Sigmoid colon (tissue), 7 donors: ENCODE data around the gene ERCC6L2. TPM values are rescaled to one million over a fixed set of nuclear protein-coding genes. Genes with fewer than 3 reads are reported as not detected.

Source experiments
- DNase-seq: peaks from one replicate; pipeline ENCODE4 v3.0.0-alpha.2; 2019
- H3K27ac ChIP-seq, 4 donors: fragments of 200-600 bp; sonication (generic); one replicate each; pipeline ENCODE4 v1.5.1; 2016 to 2019; ENCODE audit warnings: mild to moderate bottlenecking in 1 of 4
- H3K27me3 ChIP-seq, 3 donors: fragments of 200-600 bp; sonication (generic); one replicate each; pipeline ENCODE4 v1.5.1; 2019; ENCODE audit warnings: mild to moderate bottlenecking in 1 of 3
- H3K36me3 ChIP-seq, 4 donors: fragments of 200-600 bp; sonication (generic); one replicate each; pipeline ENCODE4 v1.5.1; 2016 to 2019
- H3K4me1 ChIP-seq, 4 donors: fragments of 200-600 bp; sonication (generic); one replicate each; pipeline ENCODE4 v1.5.1; 2017 to 2019
- H3K4me3 ChIP-seq, 4 donors: fragments of 200-600 bp; sonication (generic); one replicate each; pipeline ENCODE4 v1.5.1; 2017 to 2019; ENCODE audit warnings: mild to moderate bottlenecking in 2 of 4, moderate library complexity in 1 of 4
- H3K9me3 ChIP-seq, 4 donors: fragments of 200-600 bp in 3 of 4; sonication (generic) in 3 of 4; one replicate each; pipeline versions ENCODE4 v1.5.1 to v1.6.1; 2013 to 2019
- CTCF ChIP-seq, 4 experiments: fragments of 450-650 bp in 3 of 4; fragments of 200-600 bp in 1 of 4; IDR thresholded peaks; one replicate each; pipeline ENCODE4 v1.5.1; 2016 to 2019; ENCODE audit warnings: antibody characterized with exemption in 4 of 4, mild to moderate bottlenecking in 3 of 4, moderate library complexity in 2 of 4
- EP300 ChIP-seq, 4 donors: sonication (generic); formaldehyde crosslinking; IDR thresholded peaks; one replicate each; pipeline ENCODE4 v1.6.1; 2017; ENCODE audit warnings: antibody characterized with exemption in 4 of 4
- POLR2A ChIP-seq, 2 donors: fragments of 450-650 bp; IDR thresholded peaks; one replicate each; pipeline ENCODE4 v1.6.1; 2016; ENCODE audit warnings: antibody characterized with exemption in 2 of 2, mild to moderate bottlenecking in 2 of 2, moderate library complexity in 2 of 2
- POLR2AphosphoS5 ChIP-seq, 4 donors: sonication (generic); formaldehyde crosslinking; IDR thresholded peaks; one replicate each; pipeline ENCODE4 v1.6.1; 2017; ENCODE audit warnings: antibody characterized with exemption in 4 of 4
- WGBS, 2 donors: extraction: QIAGEN DNeasy Blood & Tissue Kit; methylation state at CpG; one replicate each; pipeline ENCODE4 v1.1.7; 2013; 5-methylcytosine and 5-hydroxymethylcytosine counted together
- intact Hi-C: fragments of 100-400 bp; cut with DNase I; formaldehyde crosslinking; loops from one replicate; pipeline ENCODE4 v1.15.1; 2023
- polyA plus RNA-seq, 3 donors: library from polyadenylated mRNA; stranded (reverse); fragments of 200-250 nt; gene quantifications; one replicate each; pipeline ENCODE4 v1.2.3, GENCODE V29; 2013
- total RNA-seq, 4 donors: library from RNA; depleted of rRNA; stranded (reverse); fragments of >200 nt; gene quantifications; one replicate each; pipeline ENCODE4 v1.1.0, GENCODE V29; 2016
- donor health status: healthy with polysubstance abuse.
- donor health status: Bipolar disorder and iron deficiency.
- donor health status: healthy.

The ERCC6L2 gene
- total and polyA plus RNA-seq, 7 donors = 4.2 to 130 (median 69.2) TPM

DNA sequence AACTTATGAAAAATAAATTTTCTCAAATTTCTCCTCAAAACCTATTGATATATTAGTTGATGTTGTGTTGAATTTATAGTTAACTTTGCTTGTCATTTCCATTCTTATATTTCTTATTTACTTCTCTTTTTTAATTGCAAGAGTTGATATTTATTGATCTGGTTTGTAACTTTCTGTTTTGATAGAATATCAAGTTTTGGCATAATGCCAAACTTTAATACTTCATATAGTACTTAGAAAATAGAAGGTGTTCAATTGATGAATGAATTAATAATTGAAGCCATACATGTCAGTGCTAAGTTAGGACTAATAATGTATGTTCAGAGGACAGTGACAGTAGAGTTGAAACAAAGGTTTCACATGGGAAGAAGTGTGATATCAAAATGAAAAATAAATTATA lies 27.9 kb downstream of the ERCC6L2 start:
- no peak overlapping the region for H3K27ac ChIP-seq
- no peaks in the 10 kb centered on the region for H3K9me3 ChIP-seq
- no peaks in the 10 kb centered on the region for H3K36me3 ChIP-seq
- intact Hi-C loops = no loop called here
- TF ChIP-seq CTCF (IDR thresholded peaks at IDR 0.05) (no peak), EP300 (IDR thresholded peaks at IDR 0.05) (no peak), POLR2A (IDR thresholded peaks at IDR 0.05) (no peak), POLR2AphosphoS5 (IDR thresholded peaks at IDR 0.05) (no peak)
- H3K4me1 ChIP-seq = peaks cover 0 to 7% (median 3%) of the 10 kb centered on the region in 4 donors
- DNase-seq = no peak
- H3K27me3 ChIP-seq = no peaks in the 10 kb centered on the region
- no peak overlapping the region for H3K4me3 ChIP-seq

DNA sequence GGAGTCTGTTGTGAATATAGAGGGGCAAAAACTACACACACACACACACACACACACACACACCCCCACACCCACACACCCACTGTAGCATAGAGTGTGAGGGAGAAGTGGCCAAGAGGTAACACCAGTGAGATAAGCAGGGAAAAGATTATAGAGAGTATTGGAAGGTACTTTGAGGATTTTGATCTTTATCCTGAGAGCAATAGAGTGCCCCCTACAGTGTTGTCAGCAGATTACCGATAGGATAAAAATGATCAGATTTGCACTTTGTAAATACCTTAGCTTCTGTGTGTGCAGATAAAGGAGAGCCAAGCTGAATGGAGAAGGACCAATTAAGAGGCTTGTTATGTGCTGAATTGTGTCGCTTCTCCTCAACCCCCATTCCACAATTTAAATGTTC lies 32.3 kb downstream of the ERCC6L2 start:
- no peak for DNase-seq
- intact Hi-C loops = no loop called here
- Histone ChIP-seq H3K27me3 (no peaks in the 10 kb centered on the region), H3K9me3 (no peaks in the 10 kb centered on the region), H3K36me3 (no peaks in the 10 kb centered on the region), H3K4me3 (no peak overlapping the region), H3K4me1 (no peaks in the 10 kb centered on the region), H3K27ac (no peak overlapping the region)
- WGBS, 2 donors = 71 to 87% methylated on average over 2 of the region's 2 CpGs
- TF ChIP-seq POLR2A (IDR thresholded peaks at IDR 0.05) = no peak
- no peak for TF ChIP-seq POLR2AphosphoS5 (IDR thresholded peaks at IDR 0.05)

DNA sequence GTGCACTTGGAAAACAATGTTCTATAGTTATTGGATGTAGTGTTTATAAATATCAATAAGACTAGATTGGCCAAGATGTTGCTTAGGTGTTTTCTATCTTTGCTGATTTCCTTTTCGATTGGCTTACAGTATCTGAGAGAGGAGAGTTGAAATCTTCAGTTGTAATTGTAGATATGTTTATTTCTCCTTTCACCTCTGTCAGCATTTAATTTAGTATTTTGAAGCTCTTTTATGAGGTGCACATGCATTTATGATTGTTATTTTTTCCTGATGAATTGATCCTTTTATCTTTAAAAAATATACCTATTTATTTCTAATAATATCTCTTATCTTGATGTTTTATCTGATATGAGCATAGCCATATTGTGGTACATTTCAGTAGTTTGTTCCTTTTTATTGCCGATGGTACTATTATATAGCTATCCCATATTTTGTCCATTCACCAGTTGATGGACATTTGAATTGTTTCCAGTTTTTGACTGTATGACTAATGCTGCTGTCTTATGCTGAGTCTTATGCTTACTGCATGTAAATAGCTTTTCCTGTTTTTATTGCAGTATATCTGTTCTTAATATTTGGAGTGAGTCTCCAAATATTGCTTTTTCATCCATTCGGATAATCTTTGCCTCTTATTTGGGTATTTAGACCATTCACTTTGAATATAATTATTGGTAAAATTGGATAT lies 34.7 kb downstream of the ERCC6L2 start:
- intact Hi-C loops = no loop called here
- TF ChIP-seq CTCF (IDR thresholded peaks at IDR 0.05) (no peak), EP300 (IDR thresholded peaks at IDR 0.05) (no peak), POLR2AphosphoS5 (IDR thresholded peaks at IDR 0.05) (no peak), POLR2A (IDR thresholded peaks at IDR 0.05) (no peak)
- 97 to 98% methylated on average over 3 of the region's 3 CpGs for WGBS, 2 donors

GRCh38 chr9:95910770-95911340 lies 35.4 kb downstream of the ERCC6L2 start:
- DNase-seq = no peak
- H3K36me3 ChIP-seq = peaks cover 0 to 5% (median 0%) of the 10 kb centered on the region in 4 donors
- H3K4me1 ChIP-seq = no peaks in the 10 kb centered on the region
- no peak overlapping the region for H3K27ac ChIP-seq
- H3K4me3 ChIP-seq = no peak overlapping the region
- TF ChIP-seq POLR2A (IDR thresholded peaks at IDR 0.05) (no peak), CTCF (IDR thresholded peaks at IDR 0.05) (no peak), POLR2AphosphoS5 (IDR thresholded peaks at IDR 0.05) (no peak), EP300 (IDR thresholded peaks at IDR 0.05) (no peak)
- intact Hi-C loops = no loop called here
- WGBS, 2 donors = 77 to 91% methylated on average over 3 of the region's 3 CpGs
- H3K27me3 ChIP-seq = no peaks in the 10 kb centered on the region
- H3K9me3 ChIP-seq = no peaks in the 10 kb centered on the region

More for the DNA sequence above, 34.7 kb downstream of the ERCC6L2 start:
- no peak overlapping the region for H3K4me3 ChIP-seq
- no peaks in the 10 kb centered on the region for H3K9me3 ChIP-seq
- no peaks in the 10 kb centered on the region for H3K27me3 ChIP-seq
- no peaks in the 10 kb centered on the region for H3K36me3 ChIP-seq
- DNase-seq = no peak
- no peaks in the 10 kb centered on the region for H3K4me1 ChIP-seq
- H3K27ac ChIP-seq = no peak overlapping the region

- no peak for TF ChIP-seq POLR2AphosphoS5 (IDR thresholded peaks at IDR 0.05)
- TF ChIP-seq CTCF (IDR thresholded peaks at IDR 0.05) = no peak
- TF ChIP-seq EP300 (IDR thresholded peaks at IDR 0.05) = no peak
- TF ChIP-seq POLR2A (IDR thresholded peaks at IDR 0.05) = no peak
These were observed 37.3 kb downstream of the ERCC6L2 start for GRCh38 chr9:95912773-95913172.

More at GRCh38 chr9:95912773-95913172, 37.3 kb downstream of the ERCC6L2 start:
- no peak overlapping the region for H3K4me3 ChIP-seq
- intact Hi-C loops = no loop called here
- no peaks in the 10 kb centered on the region for H3K27me3 ChIP-seq
- no peaks in the 10 kb centered on the region for H3K4me1 ChIP-seq
- no peaks in the 10 kb centered on the region for H3K9me3 ChIP-seq
- no peak for DNase-seq
- H3K36me3 ChIP-seq = peaks cover 0 to 24% (median 4%) of the 10 kb centered on the region in 4 donors
- H3K27ac ChIP-seq = no peak overlapping the region
